H1 (cell line): ENCODE measurements around the gene HSPBP1. TPM values are rescaled to one million over a fixed set of nuclear protein-coding genes. Genes with fewer than 3 reads are reported as not detected.

Source experiments
- CTCF ChIA-PET: fragments of 300-600 bp; sonication (Branson Sonifier 250); formaldehyde crosslinking; loops from one replicate; lab custom pipeline; 2021; ENCODE audit not compliant: partially characterized antibody; lab: Charles Lee
- POLR2A ChIA-PET: fragments of 300-600 bp; sonication (Branson Sonifier 250); formaldehyde crosslinking; loops from one replicate; lab custom pipeline; 2021; ENCODE audit warnings: inconsistent platforms; ENCODE audit not compliant: partially characterized antibody; lab: Charles Lee
- DNase-seq, 2 experiments: peaks; one replicate each; pipeline versions ENCODE4 v3.0.0 to v3.0.0-alpha.2; 2010 to 2022; ENCODE audit warnings: low spot score in 2 of 2, low read depth in 1 of 2, mixed read lengths in 1 of 2
- FAIRE-seq: peaks from 2 replicates; lab custom pipeline; 2011; peaks lifted over from hg19 to GRCh38; lab: Jason Lieb, UNC
- H2AFZ ChIP-seq: 2 replicates; pipeline ENCODE4 v1.8.1; 2012; ENCODE audit warnings: low read length, inconsistent platforms
- H2AK5ac ChIP-seq: 2 replicates; pipeline ENCODE4 v1.6.1; 2013; ENCODE audit warnings: low read depth, low read length
- H2BK120ac ChIP-seq: replicated peaks from 2 replicates; pipeline ENCODE3; 2013; ENCODE audit warnings: low read depth, low read length, inconsistent platforms
- H2BK12ac ChIP-seq: 2 replicates; pipeline ENCODE4 v1.6.1; 2013; ENCODE audit warnings: low read depth, low read length
- H2BK15ac ChIP-seq: 2 replicates; pipeline ENCODE4 v1.6.1; 2013; ENCODE audit warnings: low read length
- H2BK20ac ChIP-seq: 2 replicates; pipeline ENCODE4 v1.6.1; 2013; ENCODE audit warnings: low read length
- H2BK5ac ChIP-seq: 2 replicates; pipeline ENCODE4 v1.6.1; 2013; ENCODE audit warnings: low read depth, low read length
- H3K14ac ChIP-seq: 2 replicates; pipeline ENCODE4 v1.6.1; 2013; ENCODE audit warnings: inconsistent platforms; ENCODE audit not compliant: insufficient read length
- H3K18ac ChIP-seq: 2 replicates; pipeline ENCODE4 v1.6.1; 2013; ENCODE audit warnings: low read length; ENCODE audit errors: extremely low read depth
- H3K23ac ChIP-seq: 2 replicates; pipeline ENCODE4 v1.6.1; 2013; ENCODE audit warnings: inconsistent platforms; ENCODE audit not compliant: insufficient read length
- H3K23me2 ChIP-seq: 2 replicates; pipeline ENCODE4 v1.6.1; 2013; ENCODE audit warnings: low read depth, low read length
- H3K27ac ChIP-seq: 2 replicates; pipeline ENCODE4 v1.6.1; 2011; ENCODE audit warnings: low read depth, low read length, inconsistent platforms
- H3K27me3 ChIP-seq, 4 experiments: replicated peaks in 1 of 4; 1 replicate in 1 of 4; 2 replicates in 3 of 4; pipeline versions ENCODE4 v1.6.1 to v1.8.1; 2011 to 2013; ENCODE audit warnings: low read length in 3 of 4, mild to moderate bottlenecking in 3 of 4, inconsistent platforms in 2 of 4, mixed read lengths in 2 of 4, moderate library complexity in 1 of 4; ENCODE audit not compliant: control insufficient read depth in 3 of 4, insufficient read depth in 3 of 4; ENCODE audit errors: extremely low read depth in 1 of 4
- H3K36me3 ChIP-seq, 4 experiments: 2 replicates each; pipeline versions ENCODE4 v1.6.1 to v1.8.1; 2011 to 2013; ENCODE audit warnings: mild to moderate bottlenecking in 4 of 4, low read length in 3 of 4, moderate library complexity in 2 of 4, control low read depth in 1 of 4, inconsistent platforms in 1 of 4; ENCODE audit not compliant: insufficient read depth in 4 of 4, control insufficient read depth in 2 of 4
- H3K4ac ChIP-seq: replicated peaks from 2 replicates; pipeline ENCODE3; 2013; ENCODE audit warnings: low read length, low read depth, mixed read lengths, inconsistent platforms; ENCODE audit not compliant: insufficient read length
- H3K4me1 ChIP-seq, 4 experiments: replicated peaks in 1 of 4; 1 replicate in 1 of 4; 2 replicates in 3 of 4; pipeline versions ENCODE4 v1.6.1 to v1.8.1; 2011 to 2013; ENCODE audit warnings: low read length in 3 of 4, inconsistent platforms in 2 of 4, mixed read lengths in 1 of 4; ENCODE audit not compliant: insufficient read depth in 4 of 4, control insufficient read depth in 3 of 4
- H3K4me2 ChIP-seq, 2 experiments: 2 replicates each; pipeline versions ENCODE4 v1.6.1 to v1.8.1; 2011 to 2013; ENCODE audit warnings: low read depth in 2 of 2, low read length in 2 of 2, control low read depth in 1 of 2, inconsistent platforms in 1 of 2, mild to moderate bottlenecking in 1 of 2; ENCODE audit not compliant: insufficient read depth in 1 of 2
- H3K4me3 ChIP-seq, 4 experiments: fragments of 200-600, 300-600 bp in 1 of 4; sonication (generic), shearing (Covaris generic), sonication (Bioruptor Twin) in 1 of 4; 2 replicates each; pipeline versions ENCODE4 v1.5.1 to v1.8.1; 2011 to 2016; ENCODE audit warnings: low read length in 4 of 4, low read depth in 3 of 4, control low read depth in 2 of 4, inconsistent platforms in 2 of 4, mild to moderate bottlenecking in 2 of 4, mixed read lengths in 1 of 4, moderate library complexity in 1 of 4; ENCODE audit not compliant: insufficient read depth in 2 of 4; ENCODE audit errors: extremely low read depth in 1 of 4
- H3K56ac ChIP-seq: replicated peaks from 2 replicates; pipeline ENCODE3; 2013; ENCODE audit warnings: low read depth, mild to moderate bottlenecking, mixed read lengths, low read length, inconsistent platforms; ENCODE audit not compliant: insufficient read length
- H3K79me1 ChIP-seq: 2 replicates; pipeline ENCODE4 v1.6.1; 2013; ENCODE audit warnings: low read depth, low read length, control low read depth
- H3K79me2 ChIP-seq, 2 experiments: 2 replicates each; pipeline versions ENCODE4 v1.6.1 to v1.8.1; 2012 to 2013; ENCODE audit warnings: low read length in 2 of 2, mild to moderate bottlenecking in 2 of 2, inconsistent platforms in 1 of 2; ENCODE audit not compliant: insufficient read depth in 2 of 2, control insufficient read depth in 1 of 2
- H3K9ac ChIP-seq, 4 experiments: replicated peaks in 1 of 4; 1 replicate in 1 of 4; 2 replicates in 3 of 4; pipeline versions ENCODE4 v1.6.1 to v1.8.1; 2011 to 2013; ENCODE audit warnings: low read depth in 3 of 4, low read length in 3 of 4, control low read depth in 2 of 4, mild to moderate bottlenecking in 2 of 4, moderate library complexity in 2 of 4, inconsistent platforms in 1 of 4; ENCODE audit errors: extremely low read depth in 1 of 4
- H3K9me3 ChIP-seq, 2 experiments: 2 replicates each; pipeline versions ENCODE4 v1.6.1 to v1.8.1; 2012 to 2013; ENCODE audit warnings: mild to moderate bottlenecking in 2 of 2, moderate library complexity in 2 of 2, control low read depth in 1 of 2, inconsistent platforms in 1 of 2, low read depth in 1 of 2, low read length in 1 of 2, mixed read lengths in 1 of 2; ENCODE audit not compliant: insufficient read depth in 2 of 2
- H4K20me1 ChIP-seq, 2 experiments: replicated peaks in 1 of 2; 2 replicates each; pipeline versions ENCODE3 to v1.8.1; 2011 to 2013; ENCODE audit warnings: inconsistent platforms in 2 of 2, low read length in 2 of 2, mild to moderate bottlenecking in 1 of 2; ENCODE audit not compliant: insufficient read depth in 2 of 2, control insufficient read depth in 1 of 2
- H4K5ac ChIP-seq: 2 replicates; pipeline ENCODE4 v1.6.1; 2013; ENCODE audit warnings: low read length, low read depth, mixed read lengths, inconsistent platforms; ENCODE audit not compliant: insufficient read length
- H4K8ac ChIP-seq: 2 replicates; pipeline ENCODE4 v1.8.0; 2013; ENCODE audit warnings: mild to moderate bottlenecking, moderate library complexity, low read length, inconsistent platforms; ENCODE audit not compliant: insufficient read depth; ENCODE audit errors: extremely low read depth
- H4K91ac ChIP-seq: replicated peaks from 2 replicates; pipeline ENCODE3; 2013; ENCODE audit warnings: low read length, mixed read lengths, inconsistent platforms; ENCODE audit not compliant: insufficient read length
- BCL11A ChIP-seq, 2 experiments: IDR thresholded peaks; one replicate each; pipeline ENCODE4 v1.6.1; 2011; ENCODE audit warnings: low read depth in 2 of 2, low read length in 2 of 2, mild to moderate bottlenecking in 2 of 2
- CBX8 ChIP-seq: fragments of 300-800, 300-1000 bp; sonication (generic); IDR thresholded peaks from 2 replicates; pipeline ENCODE4 v1.7.1; 2016; ENCODE audit warnings: low read depth, low read length, borderline replicate concordance
- CTBP2 ChIP-seq: IDR thresholded peaks from 2 replicates; pipeline ENCODE4 v1.7.0; 2011; ENCODE audit warnings: borderline replicate concordance, mild to moderate bottlenecking, moderate library complexity, mixed read lengths, low read length; ENCODE audit not compliant: insufficient read depth, insufficient read length
- EGR1 ChIP-seq: IDR thresholded peaks from 2 replicates; pipeline ENCODE4 v1.6.1; 2011; ENCODE audit warnings: low read depth, low read length, borderline replicate concordance
- HDAC2 ChIP-seq, 2 experiments: fragments of 300-600 bp in 1 of 2; sonication (generic) in 1 of 2; IDR thresholded peaks; 2 replicates each; pipeline ENCODE4 v1.6.1; 2011 to 2012; ENCODE audit warnings: low read depth in 2 of 2, low read length in 2 of 2, mild to moderate bottlenecking in 2 of 2, moderate library complexity in 2 of 2, borderline replicate concordance in 1 of 2, inconsistent platforms in 1 of 2
- JUND ChIP-seq: IDR thresholded peaks from 2 replicates; pipeline ENCODE4 v1.6.1; 2011; ENCODE audit warnings: mild to moderate bottlenecking, improper control_type of control experiment, low read length
- WGBS, 2 experiments: shearing (Covaris generic) in 1 of 2; methylation state at CpG; one replicate each; pipeline versions ENCODE4 v1.1.6 to v1.1.7; 2013 to 2015; ENCODE audit warnings: low lambda C conversion rate in 2 of 2, mixed read lengths in 2 of 2, inconsistent platforms in 1 of 2, low coverage in 1 of 2, missing lambda C conversion rate in 1 of 2; ENCODE audit not compliant: insufficient replicate concordance in 2 of 2, insufficient coverage in 1 of 2, insufficient read length in 1 of 2; ENCODE audit errors: extremely low coverage in 1 of 2, missing lambda C conversion rate in 1 of 2; 5-methylcytosine and 5-hydroxymethylcytosine counted together
- polyA plus RNA-seq, 7 experiments: library from polyadenylated mRNA; depleted of rRNA in 3 of 7; stranded (reverse) in 5 of 7; unstranded in 2 of 7; fragments of >200 nt in 5 of 7; fragments of 200-250 nt in 2 of 7; gene quantifications; 1 replicate in 5 of 7; 2 replicates in 1 of 7; 4 replicates in 1 of 7; pipeline versions ENCODE4 v1.2.1 to v1.2.3, GENCODE V29; 2011 to 2013; ENCODE audit warnings: missing spikeins in 2 of 7, mixed read lengths in 2 of 7
- total RNA-seq: library from RNA; stranded (reverse); fragmentation: NEBNext Ultra II Directional; extraction: Animal tissue kit (Norgen Biotek cat#: 25700); gene quantifications from 2 replicates; pipeline ENCODE4 v1.2.1, GENCODE V29; 2021

HSPBP1 gene
- total and polyA plus RNA-seq, 2 of the 8 experiments (the other 6 are each of a cell fraction or from before 2014, with no cell fraction given): 63.4 to 100 TPM

DNA sequence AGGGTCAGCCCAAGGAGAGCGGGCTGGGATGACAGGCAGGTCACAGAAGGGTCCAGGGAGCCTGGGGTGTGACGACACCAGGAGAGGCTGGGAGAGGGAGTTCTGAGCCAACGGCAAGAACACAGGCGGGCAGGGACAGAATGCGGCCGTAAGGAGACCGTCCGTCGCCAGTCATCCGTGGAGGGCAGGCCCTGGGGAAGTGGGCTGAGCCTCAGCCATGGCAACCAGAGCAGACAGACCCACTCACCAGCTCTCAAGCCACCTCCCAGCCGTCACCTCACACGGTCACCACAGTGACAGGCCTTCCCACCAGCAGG is 47.7 kb downstream of the HSPBP1 start:
- no peak overlapping the region for H4K5ac ChIP-seq
- TF ChIP-seq HDAC2 (IDR thresholded peaks at IDR 0.05; ENCODE audit: borderline replicate concordance in 1 of 2, low read depth in 2 of 2, low read length in 2 of 2) (no peak), BCL11A (IDR thresholded peaks at IDR 0.05; ENCODE audit: low read depth in 2 of 2, low read length in 2 of 2) (no peak), CBX8 (no peak), EGR1 (no peak), JUND (no peak), CTBP2 (no peak)
- H2BK15ac ChIP-seq: no peak overlapping the region
- no peak overlapping the region for H3K56ac ChIP-seq
- H3K4ac ChIP-seq: no peak overlapping the region
- no peak overlapping the region for H2BK20ac ChIP-seq
- H2BK12ac ChIP-seq: no peak overlapping the region
- no peaks in the 10 kb centered on the region for H3K9me3 ChIP-seq
- H3K14ac ChIP-seq: no peak overlapping the region
- H3K4me3 ChIP-seq: no peak overlapping the region
- no peaks in the 10 kb centered on the region for H3K4me1 ChIP-seq
- peaks cover 7 to 38% (median 28%) of the 10 kb centered on the region in 4 experiments; a peak in 7 of 8 replicates for H3K36me3 ChIP-seq
- H3K79me2 ChIP-seq: no peaks in the 10 kb centered on the region
- no peaks in the 10 kb centered on the region for H3K23me2 ChIP-seq
- POLR2A ChIA-PET: interaction anchor here (1.0 to 1.3 kb wide), 2 partner anchors 12 to 171 kb away, joined by 3 read pairs; no protein-coding TSS in a partner anchor
- H3K18ac ChIP-seq: no peak overlapping the region
- H4K91ac ChIP-seq: no peak overlapping the region
- no peak overlapping the region for H2BK5ac ChIP-seq
- FAIRE-seq (no peak), DNase-seq (no peak)
- H3K4me2 ChIP-seq: no peak overlapping the region
- H3K79me1 ChIP-seq: no peaks in the 10 kb centered on the region; the same call in 1 of the 2 replicates
- no peak overlapping the region for H3K23ac ChIP-seq
- no peak overlapping the region for H4K8ac ChIP-seq
- peaks cover 0 to 19% of the 10 kb centered on the region in 2 experiments for H4K20me1 ChIP-seq
- no peak overlapping the region for H2AK5ac ChIP-seq
- no peak overlapping the region for H2BK120ac ChIP-seq
- no peak overlapping the region for H2AFZ ChIP-seq
- CTCF ChIA-PET: interaction anchor here (1.0 kb wide), 1 partner anchor 11 kb away, joined by 3 read pairs; no protein-coding TSS in a partner anchor
- H3K9ac ChIP-seq: no peak overlapping the region
- WGBS, 2 experiments: 91% methylated on average over 6 of the region's 12 CpGs; no CpG with 5 or more reads in 1 of the 2 experiments
- no peaks in the 10 kb centered on the region for H3K27me3 ChIP-seq
- H3K27ac ChIP-seq: no peak overlapping the region
